GM19372 (cell line): ENCODE measurements around the gene PDE4D.
"Not testable (repeated sequence)": the region's sequence is repeated elsewhere in the genome, so short reads cannot be mapped to it uniquely, and the experiment has no call there.

Source experiments
- ATAC-seq: cut with Tn5 transposase; IDR thresholded peaks from one replicate; pipeline ENCODE4 v1.9.1; 2021; ENCODE audit warnings: mild to moderate bottlenecking, low read depth, moderate library complexity; ENCODE audit not compliant: unreplicated experiment

The PDE4D gene

DNA sequence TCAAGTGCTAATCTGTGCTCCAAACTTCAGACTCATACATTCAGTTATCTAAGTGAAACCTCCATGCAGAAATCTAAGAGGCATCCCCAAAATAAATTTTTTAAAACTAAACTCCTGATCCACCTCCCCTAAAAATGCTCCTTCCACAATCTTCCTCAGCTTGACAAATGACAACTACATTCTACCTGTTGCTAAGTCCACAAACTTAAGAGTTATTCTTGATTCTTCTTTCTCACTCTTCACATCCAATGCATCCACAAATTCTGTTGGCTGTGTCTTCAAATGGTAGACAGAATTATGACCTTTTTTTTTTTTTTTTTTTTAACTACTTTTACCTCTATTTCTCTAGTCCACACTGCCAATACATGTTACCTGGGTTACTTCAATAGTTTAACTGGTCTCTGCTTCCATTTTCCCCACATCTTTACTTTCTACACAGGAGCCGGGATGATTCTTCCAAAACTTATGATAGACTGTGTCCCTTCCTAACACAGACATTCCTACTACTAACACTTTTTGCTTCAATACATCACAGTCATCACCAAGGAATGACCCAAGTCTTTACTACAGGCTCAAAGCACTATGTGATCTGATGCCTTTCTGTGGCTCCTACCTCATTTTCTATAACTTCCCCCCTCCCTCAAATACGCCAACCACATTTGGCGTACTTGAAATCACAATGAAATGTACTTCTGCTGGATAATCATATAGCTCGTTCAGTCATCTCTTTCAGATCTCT, 143.6 kb downstream of the PDE4D start:
- ATAC-seq, result no peak

DNA sequence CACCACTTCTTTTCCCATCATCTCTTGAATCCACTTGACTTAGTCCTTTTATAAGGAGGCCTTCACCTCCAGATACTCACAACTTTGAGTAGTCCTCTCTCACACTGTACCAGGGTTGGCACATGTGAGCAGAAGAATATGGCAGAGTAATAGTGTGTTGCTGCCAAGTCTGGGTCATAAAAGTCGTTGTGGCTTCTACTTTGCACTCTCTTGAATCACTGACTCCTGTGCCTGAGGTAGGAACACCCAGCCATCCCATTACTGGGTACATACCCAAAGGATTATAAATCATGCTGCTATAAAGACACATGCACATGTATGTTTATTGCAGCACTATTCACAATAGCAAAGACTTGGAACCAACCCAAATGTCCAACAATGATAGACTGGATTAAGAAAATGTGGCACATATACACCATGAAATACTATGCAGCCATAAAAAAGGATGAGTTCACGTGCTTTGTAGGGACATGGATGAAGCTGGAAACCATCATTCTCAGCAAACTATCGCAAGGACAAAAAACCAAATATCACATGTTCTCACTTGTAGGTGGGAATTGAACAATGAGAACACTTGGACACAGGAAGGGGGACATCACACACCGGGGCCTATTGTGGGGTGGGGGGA, 145.4 kb downstream of the PDE4D start:
- not testable (repeated sequence) for ATAC-seq

DNA sequence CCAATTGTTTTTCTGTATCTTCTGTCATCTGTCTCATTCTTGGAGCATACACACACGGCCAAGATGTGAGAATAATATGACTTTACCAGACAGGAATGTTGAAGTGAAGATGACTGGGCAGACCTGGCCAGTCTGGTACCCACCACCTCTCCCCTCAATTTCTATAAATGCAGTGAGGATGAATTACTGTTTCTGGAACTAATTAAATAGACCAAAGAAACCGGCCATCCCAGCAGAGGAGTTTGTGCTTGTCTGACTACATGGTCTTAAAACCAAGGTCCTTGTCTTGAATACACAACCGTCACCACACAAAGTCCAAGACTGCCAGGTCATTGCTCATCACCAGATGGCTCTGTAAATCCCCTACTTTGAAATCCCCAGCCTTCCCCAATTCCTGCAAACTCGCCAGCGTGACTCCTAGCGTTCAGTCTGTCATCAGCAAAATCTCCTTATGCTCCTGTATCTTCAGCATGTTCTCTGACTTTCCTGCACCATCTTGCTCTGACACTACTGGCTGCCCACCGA, 147.2 kb downstream of the PDE4D start:
- no peak for ATAC-seq

DNA sequence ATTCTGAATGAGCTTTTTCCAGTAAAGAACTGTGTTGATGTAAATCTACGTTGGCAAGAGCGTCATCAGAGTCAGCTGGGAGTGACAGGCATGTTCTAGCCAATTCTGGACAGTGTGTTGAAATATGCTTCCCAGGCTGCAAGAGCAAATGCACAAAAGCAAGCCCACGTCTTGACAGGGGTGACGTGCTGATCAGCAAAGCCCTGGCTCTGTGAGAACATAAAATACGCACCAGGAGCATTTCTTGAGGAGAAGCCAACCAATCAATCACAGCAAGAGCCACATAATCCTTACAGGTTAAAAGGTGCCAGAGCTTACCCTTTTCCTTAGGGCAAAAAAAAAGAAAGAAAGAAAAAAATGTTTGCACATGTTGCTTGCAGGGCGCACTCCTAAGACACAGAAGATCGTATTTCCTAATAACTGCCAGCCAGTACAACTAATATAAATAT, 148.1 kb downstream of the PDE4D start:
- no peak for ATAC-seq

DNA sequence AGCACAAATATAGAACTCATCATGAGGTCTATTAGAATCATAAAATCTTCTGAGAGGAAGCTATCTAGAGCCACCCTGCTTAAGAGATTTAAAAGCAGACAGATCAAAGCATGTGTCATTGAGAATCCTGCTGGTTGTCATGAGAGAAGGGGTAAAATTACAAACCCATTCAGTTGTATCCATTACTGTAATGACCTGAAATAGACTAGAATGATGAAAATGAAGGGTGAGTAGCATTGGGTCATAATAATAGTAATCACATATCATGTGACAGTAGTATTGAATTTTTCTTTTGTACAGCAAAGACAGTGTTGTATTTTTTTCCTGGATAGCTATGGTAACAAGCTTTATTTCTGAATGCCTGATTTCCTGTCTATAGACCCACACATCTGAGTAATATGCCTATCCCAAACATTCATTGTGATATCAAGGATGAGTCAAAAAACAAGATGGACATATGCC, 149.0 kb downstream of the PDE4D start:
- ATAC-seq, result no peak

DNA sequence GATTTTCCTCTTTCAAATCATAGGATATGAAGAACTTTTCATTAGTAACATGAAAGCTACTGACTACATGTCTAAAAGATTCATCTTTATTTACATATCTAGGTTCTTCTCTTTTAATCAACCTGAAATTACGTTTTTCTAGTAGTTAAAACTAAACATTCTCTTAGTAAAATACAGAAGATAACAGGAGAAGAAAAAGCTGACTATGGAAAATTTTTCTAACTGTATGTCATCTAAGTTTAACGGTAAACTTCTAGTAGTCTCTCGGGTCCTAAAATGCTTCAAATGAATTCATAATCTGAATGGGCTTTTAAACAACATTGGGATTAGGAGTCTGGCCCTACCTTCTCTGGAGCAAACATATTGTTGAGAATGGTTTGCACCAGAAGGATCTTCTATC, 151.9 kb downstream of the PDE4D start:
- ATAC-seq, result no peak

DNA sequence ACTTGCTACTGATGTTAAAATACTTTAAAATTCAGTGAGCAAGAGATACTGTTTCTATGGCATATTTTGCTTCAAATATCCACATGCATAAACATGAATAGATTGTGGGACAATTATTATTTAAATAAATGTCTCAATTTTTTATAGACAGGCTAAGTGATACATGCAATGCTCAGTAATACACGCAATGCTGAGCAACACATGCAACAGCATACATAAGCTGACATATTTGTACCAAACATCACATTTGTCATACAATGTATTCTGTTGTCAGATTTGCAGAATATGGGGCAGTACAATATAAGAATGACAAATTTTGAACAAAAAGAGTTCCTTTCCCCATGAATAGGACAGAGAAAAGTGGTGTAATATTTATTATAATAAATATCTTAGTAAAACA, 155.5 kb downstream of the PDE4D start:
- no peak for ATAC-seq

DNA sequence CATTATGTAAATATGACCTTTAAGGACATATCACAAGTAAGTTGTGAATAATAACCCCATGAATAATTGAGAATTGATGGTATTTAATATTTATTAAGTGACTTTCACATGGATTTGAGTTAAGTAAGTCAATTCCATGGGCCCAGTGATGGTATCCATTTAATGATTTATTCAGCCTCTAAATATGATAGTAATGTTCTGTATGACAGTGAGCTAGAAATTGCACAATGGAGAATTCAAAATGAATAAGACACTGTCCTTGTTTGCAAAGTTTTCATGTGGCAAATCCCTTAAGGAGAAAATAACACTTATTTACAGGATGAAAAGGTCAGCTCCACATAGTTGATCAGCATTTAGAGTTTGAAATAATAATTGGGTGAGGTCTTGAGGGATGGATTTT, 160.7 kb downstream of the PDE4D start:
- ATAC-seq, result no peak

DNA sequence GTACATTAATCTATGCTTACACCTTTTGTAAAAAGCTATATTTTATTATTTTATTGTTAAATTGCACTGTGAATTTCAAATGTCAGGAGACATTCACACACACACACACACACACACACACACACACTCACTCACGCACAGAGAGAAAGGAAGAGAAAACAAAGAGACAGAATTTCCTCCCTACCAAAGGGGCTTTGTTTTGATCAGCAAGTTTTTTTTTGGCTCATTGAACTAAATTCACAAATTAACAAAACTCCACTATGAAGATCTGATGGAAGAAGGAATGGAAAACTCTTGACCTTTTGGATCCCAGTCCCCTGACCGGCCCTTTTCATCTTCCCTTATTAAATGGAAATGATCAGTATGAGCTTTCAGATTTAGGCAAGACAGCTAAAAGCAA, 161.2 kb downstream of the PDE4D start:
- no peak for ATAC-seq

DNA sequence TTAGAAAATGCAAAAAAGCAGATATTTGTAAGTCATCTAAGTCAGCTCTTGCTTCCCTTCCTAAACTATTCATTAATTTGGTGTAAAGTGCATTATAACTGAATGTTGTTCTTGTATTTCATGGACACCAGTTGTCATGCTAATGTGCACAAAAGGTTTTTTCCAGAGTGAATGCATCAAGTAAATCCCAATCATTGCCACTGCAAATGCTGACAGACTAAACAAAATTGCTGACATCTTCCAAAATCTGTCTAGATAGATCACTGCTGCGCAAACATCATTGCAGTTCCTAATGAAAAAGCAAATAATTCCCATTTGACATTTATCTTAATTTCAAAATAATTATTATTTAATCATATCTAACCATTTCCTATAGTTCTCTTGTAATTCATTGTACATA, 161.7 kb downstream of the PDE4D start:
- no peak for ATAC-seq

DNA sequence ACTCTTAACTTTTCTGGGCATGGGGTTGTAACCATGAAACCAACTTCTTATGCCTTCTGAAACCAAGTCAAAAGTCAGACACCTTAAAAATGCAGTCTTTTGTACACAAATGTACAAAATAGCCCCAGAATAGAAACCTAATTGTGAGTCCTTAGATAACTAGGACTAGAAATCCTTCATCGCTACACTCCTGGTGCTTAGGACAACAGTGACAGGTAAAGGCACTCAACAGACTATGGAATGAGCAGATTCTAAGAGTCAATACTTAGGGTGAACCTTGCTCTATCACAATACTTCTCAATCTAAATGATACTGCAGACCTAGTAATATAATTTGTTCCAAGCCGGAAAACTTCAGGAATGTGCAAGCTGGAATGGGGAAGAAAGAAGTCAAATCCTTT, 163.7 kb downstream of the PDE4D start:
- no peak for ATAC-seq

DNA sequence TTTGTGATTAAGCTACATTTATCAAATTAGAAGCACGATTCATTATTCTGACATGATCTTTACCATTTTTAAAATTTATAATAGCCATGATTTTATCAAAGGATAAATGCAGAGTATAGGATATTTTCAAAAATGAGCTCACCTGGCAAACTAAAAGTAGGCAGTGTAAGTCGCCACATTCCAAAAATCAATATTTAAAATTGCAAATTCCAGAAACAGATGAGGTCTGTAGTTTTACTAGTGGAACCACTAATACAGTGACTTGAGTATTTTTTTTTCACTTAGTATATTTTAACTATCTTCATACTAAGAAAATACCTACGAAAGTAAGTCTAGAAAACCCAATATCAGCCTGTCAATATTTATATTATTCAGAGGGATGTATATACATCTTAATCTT, 164.2 kb downstream of the PDE4D start:
- ATAC-seq, result no peak

DNA sequence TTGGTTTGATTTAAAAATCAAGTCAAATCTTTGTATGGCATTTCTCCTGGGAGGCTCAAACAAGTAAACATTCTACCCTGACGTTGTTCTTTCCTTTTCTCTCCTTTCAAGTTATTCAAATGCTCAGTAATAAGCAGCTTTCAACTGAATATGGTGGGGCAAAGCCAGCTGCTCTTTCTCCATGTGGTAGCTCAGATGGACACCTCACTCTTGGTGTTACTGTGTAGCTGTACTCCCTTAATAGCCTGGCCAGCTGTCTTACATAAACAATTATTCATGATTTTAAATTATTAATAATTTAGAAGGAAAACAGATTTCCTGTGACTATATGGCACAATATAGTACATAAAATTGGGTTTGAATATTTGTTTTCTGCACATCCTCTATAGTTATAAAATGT, 165.2 kb downstream of the PDE4D start:
- no peak for ATAC-seq

DNA sequence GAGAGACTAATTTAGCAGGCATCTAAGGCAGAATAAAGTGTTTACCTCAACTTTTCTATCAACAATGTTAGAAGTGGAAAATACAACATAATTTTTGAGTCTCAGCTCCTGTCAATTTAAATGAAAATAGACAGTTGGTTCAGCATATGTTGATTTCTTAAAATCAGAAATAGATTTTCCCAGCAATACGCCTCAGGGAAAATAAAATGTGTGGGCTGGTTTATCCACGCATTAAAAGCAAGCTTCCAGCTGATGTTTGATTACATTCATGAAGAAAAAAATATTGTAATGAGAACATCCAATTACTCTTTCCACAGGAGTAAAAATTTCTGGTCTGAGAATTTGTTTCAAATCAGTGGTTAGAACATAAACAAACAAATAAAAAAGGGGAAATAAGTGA, 166.3 kb downstream of the PDE4D start:
- ATAC-seq, result no peak

DNA sequence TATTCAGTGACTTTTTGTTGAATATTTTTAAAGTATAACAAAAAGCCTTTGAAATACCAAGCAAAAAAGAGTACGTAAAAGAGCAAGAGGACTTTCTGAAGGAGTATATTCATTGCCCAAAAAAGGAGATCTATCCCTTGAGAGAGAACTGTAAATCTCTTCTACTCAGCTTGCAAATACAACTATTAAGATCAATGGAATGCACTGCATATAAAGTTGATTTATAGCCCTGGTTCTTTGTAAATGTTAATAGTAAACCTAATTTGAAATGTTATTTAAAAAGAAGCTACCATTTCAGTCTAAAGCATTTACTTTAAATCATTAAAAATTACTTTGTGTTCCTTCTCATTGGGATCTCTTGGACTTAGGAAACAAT, 168.1 kb downstream of the PDE4D start:
- no peak for ATAC-seq

DNA sequence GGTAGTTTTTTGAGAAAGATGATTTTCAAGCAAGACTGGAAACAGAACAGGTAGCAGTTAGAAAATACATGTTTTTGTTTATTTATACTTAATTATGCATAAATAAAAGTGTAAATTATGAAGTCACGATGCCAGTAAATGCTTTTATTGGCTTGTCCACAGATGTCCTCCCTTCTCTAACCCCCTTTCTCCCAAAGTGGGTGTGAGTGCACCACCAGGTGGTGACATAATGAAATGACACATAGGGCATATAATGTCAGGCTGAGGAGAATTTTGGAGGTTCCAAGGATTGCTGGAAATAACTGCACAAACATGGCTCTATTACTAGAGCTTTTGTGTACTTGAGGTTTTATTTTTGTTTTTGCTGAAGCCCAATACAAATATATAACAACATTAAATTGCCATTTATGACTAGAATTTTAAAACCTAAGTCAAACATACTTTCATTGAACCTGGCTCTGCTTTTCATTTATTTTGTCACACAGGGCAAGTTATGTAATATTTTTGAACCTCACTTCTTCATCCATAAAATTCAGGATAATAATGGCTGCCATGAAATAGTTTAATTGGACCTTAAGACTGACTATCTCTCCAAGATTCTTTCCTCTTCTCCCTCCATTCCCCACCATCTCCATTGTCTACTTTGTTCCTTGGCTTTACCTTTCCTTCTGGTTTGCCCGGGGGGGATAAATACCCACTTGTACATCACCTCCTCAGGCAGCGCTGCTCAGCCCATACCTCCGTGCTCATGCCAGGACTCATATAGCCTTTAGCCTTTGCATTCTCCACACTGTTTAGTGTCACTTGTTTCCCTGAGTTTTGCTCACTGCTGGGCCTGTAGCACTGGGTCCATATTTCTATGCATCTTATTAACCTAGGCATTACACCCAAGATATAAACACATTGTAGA, 168.8 kb downstream of the PDE4D start:
- ATAC-seq, result peak; percentile 83

DNA sequence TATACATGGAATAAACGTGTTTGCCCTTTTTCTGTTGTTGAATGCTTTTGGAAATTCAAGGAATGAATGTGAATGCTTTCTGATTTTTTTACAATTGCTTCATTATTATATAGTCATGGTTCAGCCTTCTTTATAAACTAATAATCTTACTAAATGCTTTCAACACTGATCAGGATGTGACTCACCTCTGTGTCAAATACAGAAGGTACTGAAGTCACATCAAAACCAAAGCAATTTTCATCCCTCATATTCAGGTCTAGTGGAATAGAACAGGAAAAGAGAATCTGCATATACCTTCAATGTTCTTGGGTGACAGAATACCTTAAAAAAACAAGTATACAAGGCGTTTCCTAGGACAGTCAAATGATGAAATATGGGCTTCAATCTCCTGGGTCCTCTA, 170.7 kb downstream of the PDE4D start:
- no peak for ATAC-seq

DNA sequence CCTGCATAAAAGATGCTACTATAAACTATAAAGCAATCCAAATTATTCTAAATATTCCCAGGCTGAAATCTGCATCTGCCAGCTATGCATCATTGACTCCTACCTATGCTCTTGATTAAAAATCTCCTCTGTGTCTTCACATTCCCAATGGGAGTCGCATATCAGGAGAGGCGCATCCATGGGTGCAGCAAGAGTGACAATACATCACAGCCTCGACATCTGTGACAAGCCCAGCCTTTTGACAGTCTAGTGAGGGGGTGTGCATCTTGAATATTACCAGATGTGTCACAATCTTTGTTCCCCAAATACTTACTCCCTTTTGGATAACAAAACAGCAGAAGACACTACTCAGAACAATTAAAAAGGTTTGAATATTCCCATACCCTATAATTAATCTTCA, 171.8 kb downstream of the PDE4D start:
- ATAC-seq, result no peak

DNA sequence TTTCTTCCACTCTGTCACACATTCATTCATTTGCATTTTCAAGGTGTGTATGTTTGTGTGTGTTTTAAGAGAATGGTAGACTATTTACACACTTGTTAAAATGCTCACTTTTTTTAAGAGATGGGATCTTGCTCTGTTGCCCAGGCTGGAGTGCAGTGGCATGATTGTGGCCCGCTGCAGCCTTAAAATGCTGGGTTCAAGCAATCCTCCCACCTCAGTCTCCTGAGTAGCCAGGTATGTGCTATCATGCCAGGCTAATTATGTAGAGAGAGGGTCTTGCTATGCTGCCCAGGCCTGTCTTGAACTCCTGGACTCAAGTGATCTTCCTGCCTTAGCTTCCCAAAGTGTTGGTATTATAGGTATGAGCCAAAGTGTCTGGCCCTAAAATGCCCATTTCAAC, 173.5 kb downstream of the PDE4D start:
- no peak for ATAC-seq

DNA sequence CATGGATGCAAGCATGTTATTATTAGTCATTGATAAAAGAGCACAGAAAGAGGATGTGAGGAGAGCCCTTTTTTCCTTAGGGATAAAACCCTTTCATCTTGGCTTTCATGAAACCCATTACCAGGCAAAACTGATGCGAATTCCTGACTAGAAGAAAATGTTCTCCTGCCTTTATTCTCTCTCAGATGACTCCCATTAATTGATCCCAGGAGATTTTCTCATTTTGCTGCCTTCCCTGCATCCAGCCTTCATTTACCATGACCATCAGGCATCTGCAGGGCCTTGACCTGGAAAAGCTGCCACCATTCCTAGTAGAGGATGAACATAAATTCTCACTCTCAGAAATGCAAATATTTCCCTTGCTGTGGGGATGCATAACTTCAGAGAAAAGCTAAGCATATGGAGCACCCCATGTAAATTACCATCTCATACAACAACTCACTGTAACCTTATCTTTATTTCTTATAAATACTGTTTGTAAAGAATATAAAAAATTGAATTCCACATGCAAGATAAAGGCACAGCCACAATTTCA, 176.5 kb downstream of the PDE4D start:
- ATAC-seq, result no peak

DNA sequence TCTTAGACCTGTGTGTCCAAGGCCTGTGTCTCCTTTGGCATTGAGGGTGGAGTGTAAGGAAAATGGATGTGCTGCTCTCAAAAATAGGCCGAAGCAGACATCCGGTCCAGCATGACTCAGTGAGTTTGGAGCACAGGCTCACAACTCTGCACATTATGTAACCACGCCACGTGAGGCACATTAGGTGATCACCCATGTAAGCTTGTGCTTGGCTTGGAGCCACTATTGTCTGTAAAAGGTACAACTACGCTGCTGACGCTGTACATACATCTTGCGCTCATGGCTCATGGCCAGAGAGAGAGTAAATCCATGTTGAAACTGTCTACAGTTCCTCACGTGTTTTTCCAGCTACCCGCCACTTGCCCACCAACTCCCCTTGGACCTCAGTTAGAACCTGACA, 177.5 kb downstream of the PDE4D start:
- no peak for ATAC-seq
